HepG2 (cell line): Measurements from ENCODE around the gene TPM1. TPM values are rescaled to one million over a fixed set of nuclear protein-coding genes. Genes with fewer than 3 reads are reported as not detected.

ENCODE experiments used
- EP300 ChIP-seq, 3 experiments: sonication (generic) in 1 of 3; formaldehyde crosslinking in 1 of 3; IDR thresholded peaks; 2 replicates each; pipeline versions ENCODE4 v1.5.1 to v1.6.1; 2011 to 2020; ENCODE audit warnings: low read depth in 2 of 3, low read length in 2 of 3, borderline replicate concordance in 1 of 3, improper control_type of control experiment in 1 of 3, mild to moderate bottlenecking in 1 of 3, missing genetic modification reagents in 1 of 3, moderate library complexity in 1 of 3
- HNRNPH1 ChIP-seq: fragments of 200-400 bp; formaldehyde crosslinking; optimal IDR thresholded peaks from 2 replicates; pipeline ENCODE3; 2017; ENCODE audit warnings: mild to moderate bottlenecking, low read depth, low read length
- HOXA7 ChIP-seq: sonication (generic); formaldehyde crosslinking; IDR thresholded peaks from 2 replicates; pipeline ENCODE4 v1.8.1; 2022; ENCODE audit warnings: mild to moderate bottlenecking, missing genetic modification reagents, moderate library complexity
- MED1 ChIP-seq: sonication (generic); formaldehyde crosslinking; IDR thresholded peaks from 2 replicates; pipeline ENCODE4 v1.4.0; 2020; ENCODE audit warnings: missing genetic modification reagents
- NR1H2 ChIP-seq: sonication (generic); formaldehyde crosslinking; IDR thresholded peaks from 2 replicates; pipeline ENCODE4 v1.8.1; 2022; ENCODE audit warnings: low read depth, missing genetic modification reagents, borderline replicate concordance
- PLRG1 ChIP-seq: fragments of 450-650 bp; conservative IDR thresholded peaks from 2 replicates; pipeline ENCODE4 v1.6.1; 2016
- RFX3 ChIP-seq: IDR thresholded peaks from 2 replicates; pipeline ENCODE4 v1.6.1; 2016; ENCODE audit warnings: missing biosample characterization, missing genetic modification reagents
- SMAD3 ChIP-seq: sonication (generic); formaldehyde crosslinking; IDR thresholded peaks from 2 replicates; pipeline ENCODE4 v1.4.0; 2020; ENCODE audit warnings: missing genetic modification reagents
- SNAI1 ChIP-seq: sonication (generic); formaldehyde crosslinking; IDR thresholded peaks from 2 replicates; pipeline ENCODE4 v1.5.0; 2020; ENCODE audit warnings: mild to moderate bottlenecking, missing genetic modification reagents, borderline replicate concordance
- SNAPC2 ChIP-seq: sonication (generic); formaldehyde crosslinking; IDR thresholded peaks from 2 replicates; pipeline ENCODE4 v1.8.1; 2022; ENCODE audit warnings: mild to moderate bottlenecking, missing genetic modification reagents
- SNAPC5 ChIP-seq: sonication (generic); formaldehyde crosslinking; IDR thresholded peaks from 2 replicates; pipeline ENCODE4 v1.8.1; 2023; ENCODE audit warnings: mild to moderate bottlenecking, missing genetic modification reagents, borderline replicate concordance
- ZNF484 ChIP-seq: sonication (generic); formaldehyde crosslinking; IDR thresholded peaks from 2 replicates; pipeline ENCODE4 v1.5.1; 2020; ENCODE audit warnings: mild to moderate bottlenecking, low read depth, missing genetic modification reagents, borderline replicate concordance
- ZNF567 ChIP-seq: sonication (generic); formaldehyde crosslinking; IDR thresholded peaks from 2 replicates; pipeline ENCODE4 v1.8.1; 2023; ENCODE audit warnings: mild to moderate bottlenecking, missing genetic modification reagents, borderline replicate concordance
- polyA plus RNA-seq, 8 experiments: library from polyadenylated mRNA; depleted of rRNA in 3 of 8; stranded (reverse) in 7 of 8; unstranded in 1 of 8; fragments of >200 nt; fragmentation: Illumina TruSeq in 4 of 8; extraction: Trizol in 4 of 8; gene quantifications; 2 replicates each; pipeline versions ENCODE4 v1.2.1 to v1.2.3, GENCODE V29; 2011 to 2016; ENCODE audit warnings: low read depth in 4 of 8, missing spikeins in 1 of 8, mixed read lengths in 1 of 8; ENCODE audit not compliant: insufficient read depth in 1 of 8
- total RNA-seq, 5 experiments: library from RNA; depleted of rRNA; stranded (reverse); fragments of >200 nt; fragmentation: Illumina TruSeq; extraction: Trizol; gene quantifications; 2 replicates each; pipeline ENCODE4 v1.2.3, GENCODE V29; 2016; ENCODE audit warnings: low read depth in 1 of 5
- TF ChIP-seq, protein P1 (sequence below): sonication (generic); formaldehyde crosslinking; IDR thresholded peaks from 2 replicates; pipeline ENCODE4 v1.5.1; 2020; ENCODE audit warnings: mild to moderate bottlenecking, missing genetic modification reagents, moderate library complexity
- TF ChIP-seq, protein P2 (sequence below): sonication (generic); formaldehyde crosslinking; IDR thresholded peaks from 2 replicates; pipeline ENCODE4 v1.5.0; 2020; ENCODE audit warnings: missing genetic modification reagents
- TF ChIP-seq, protein P3 (sequence below): IDR thresholded peaks from 2 replicates; pipeline ENCODE4 v1.6.1; 2016; ENCODE audit warnings: missing biosample characterization, missing genetic modification reagents, low read depth
- TF ChIP-seq, protein P4 (sequence below): sonication (generic); formaldehyde crosslinking; IDR thresholded peaks from 2 replicates; pipeline ENCODE4 v1.5.0; 2020; ENCODE audit warnings: missing genetic modification reagents
- TF ChIP-seq, protein P5 (sequence below): sonication (generic); formaldehyde crosslinking; IDR thresholded peaks from 2 replicates; pipeline ENCODE4 v1.5.0; 2020; ENCODE audit warnings: missing genetic modification reagents

The TPM1 gene
- total and polyA plus RNA-seq, 2 of the 13 experiments (the other 11 are each of a cell fraction or from before 2014, with no cell fraction given) = 98.9 to 109 TPM

DNA sequence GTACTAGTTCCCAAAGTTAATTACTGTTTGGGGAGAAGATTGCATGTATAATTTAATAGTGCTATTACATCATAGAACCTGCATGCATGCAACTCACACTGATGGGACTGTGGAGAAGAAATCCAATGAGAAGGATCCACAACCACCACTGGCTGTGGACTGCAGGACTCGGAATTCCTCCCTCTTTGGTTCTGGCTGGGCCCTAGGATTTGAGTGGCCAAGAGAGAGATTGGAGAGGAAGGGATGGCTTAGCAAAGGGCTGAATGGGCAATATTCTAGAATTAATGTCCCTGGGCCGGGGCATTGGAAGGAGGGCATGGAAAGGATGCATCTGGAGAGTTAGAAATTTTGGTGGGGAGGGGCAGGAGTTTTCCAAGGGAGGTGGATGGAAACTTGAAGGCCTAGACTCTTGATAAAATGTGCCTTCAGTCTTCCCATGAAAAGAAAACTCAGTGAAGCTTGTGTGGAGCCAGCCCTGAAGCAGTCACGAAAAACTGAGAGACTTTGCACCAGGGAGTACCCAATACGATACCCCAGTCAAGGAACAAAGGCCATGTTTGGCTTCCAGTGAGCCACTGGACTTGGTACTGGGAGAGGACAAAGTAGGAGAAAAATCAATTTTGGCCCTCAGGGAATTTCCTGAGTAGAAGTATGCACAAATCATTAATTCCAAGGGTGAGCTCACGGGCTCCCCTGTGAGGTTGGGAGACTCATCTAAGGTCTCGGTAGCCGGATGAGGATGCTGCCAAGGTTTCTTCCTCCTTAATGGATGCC, 31.4 kb upstream of the TPM1 start (continued):
- no peak for TF ChIP-seq RFX3 (CRISPR knock-in tag)
- no peak for TF ChIP-seq SNAPC5
- TF ChIP-seq, protein P1, sequence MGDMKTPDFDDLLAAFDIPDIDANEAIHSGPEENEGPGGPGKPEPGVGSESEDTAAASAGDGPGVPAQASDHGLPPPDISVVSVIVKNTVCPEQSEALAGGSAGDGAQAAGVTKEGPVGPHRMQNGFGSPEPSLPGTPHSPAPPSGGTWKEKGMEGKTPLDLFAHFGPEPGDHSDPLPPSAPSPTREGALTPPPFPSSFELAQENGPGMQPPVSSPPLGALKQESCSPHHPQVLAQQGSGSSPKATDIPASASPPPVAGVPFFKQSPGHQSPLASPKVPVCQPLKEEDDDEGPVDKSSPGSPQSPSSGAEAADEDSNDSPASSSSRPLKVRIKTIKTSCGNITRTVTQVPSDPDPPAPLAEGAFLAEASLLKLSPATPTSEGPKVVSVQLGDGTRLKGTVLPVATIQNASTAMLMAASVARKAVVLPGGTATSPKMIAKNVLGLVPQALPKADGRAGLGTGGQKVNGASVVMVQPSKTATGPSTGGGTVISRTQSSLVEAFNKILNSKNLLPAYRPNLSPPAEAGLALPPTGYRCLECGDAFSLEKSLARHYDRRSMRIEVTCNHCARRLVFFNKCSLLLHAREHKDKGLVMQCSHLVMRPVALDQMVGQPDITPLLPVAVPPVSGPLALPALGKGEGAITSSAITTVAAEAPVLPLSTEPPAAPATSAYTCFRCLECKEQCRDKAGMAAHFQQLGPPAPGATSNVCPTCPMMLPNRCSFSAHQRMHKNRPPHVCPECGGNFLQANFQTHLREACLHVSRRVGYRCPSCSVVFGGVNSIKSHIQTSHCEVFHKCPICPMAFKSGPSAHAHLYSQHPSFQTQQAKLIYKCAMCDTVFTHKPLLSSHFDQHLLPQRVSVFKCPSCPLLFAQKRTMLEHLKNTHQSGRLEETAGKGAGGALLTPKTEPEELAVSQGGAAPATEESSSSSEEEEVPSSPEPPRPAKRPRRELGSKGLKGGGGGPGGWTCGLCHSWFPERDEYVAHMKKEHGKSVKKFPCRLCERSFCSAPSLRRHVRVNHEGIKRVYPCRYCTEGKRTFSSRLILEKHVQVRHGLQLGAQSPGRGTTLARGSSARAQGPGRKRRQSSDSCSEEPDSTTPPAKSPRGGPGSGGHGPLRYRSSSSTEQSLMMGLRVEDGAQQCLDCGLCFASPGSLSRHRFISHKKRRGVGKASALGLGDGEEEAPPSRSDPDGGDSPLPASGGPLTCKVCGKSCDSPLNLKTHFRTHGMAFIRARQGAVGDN = 0 out of 2 replicates have a peak, but pooled peaks have one; percentile 39
- TF ChIP-seq SNAI1 = peak; percentile 66; the same call in 1 of the 2 replicates
- TF ChIP-seq SMAD3 (CRISPR knock-in tag) = 0 out of 2 replicates have a peak, but pooled peaks have one; percentile 72
- no peak for TF ChIP-seq SNAPC2 (CRISPR knock-in tag)
- TF ChIP-seq NR1H2 (CRISPR knock-in tag) = no peak
- no peak for TF ChIP-seq PLRG1
- TF ChIP-seq MED1 (CRISPR knock-in tag) = peak; percentile 84
- TF ChIP-seq HOXA7 (CRISPR knock-in tag) = no peak
- TF ChIP-seq HNRNPH1 = no peak
- TF ChIP-seq, protein P2, sequence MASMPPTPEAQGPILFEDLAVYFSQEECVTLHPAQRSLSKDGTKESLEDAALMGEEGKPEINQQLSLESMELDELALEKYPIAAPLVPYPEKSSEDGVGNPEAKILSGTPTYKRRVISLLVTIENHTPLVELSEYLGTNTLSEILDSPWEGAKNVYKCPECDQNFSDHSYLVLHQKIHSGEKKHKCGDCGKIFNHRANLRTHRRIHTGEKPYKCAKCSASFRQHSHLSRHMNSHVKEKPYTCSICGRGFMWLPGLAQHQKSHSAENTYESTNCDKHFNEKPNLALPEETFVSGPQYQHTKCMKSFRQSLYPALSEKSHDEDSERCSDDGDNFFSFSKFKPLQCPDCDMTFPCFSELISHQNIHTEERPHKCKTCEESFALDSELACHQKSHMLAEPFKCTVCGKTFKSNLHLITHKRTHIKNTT (CRISPR knock-in tag) = no peak
- TF ChIP-seq, protein P3, sequence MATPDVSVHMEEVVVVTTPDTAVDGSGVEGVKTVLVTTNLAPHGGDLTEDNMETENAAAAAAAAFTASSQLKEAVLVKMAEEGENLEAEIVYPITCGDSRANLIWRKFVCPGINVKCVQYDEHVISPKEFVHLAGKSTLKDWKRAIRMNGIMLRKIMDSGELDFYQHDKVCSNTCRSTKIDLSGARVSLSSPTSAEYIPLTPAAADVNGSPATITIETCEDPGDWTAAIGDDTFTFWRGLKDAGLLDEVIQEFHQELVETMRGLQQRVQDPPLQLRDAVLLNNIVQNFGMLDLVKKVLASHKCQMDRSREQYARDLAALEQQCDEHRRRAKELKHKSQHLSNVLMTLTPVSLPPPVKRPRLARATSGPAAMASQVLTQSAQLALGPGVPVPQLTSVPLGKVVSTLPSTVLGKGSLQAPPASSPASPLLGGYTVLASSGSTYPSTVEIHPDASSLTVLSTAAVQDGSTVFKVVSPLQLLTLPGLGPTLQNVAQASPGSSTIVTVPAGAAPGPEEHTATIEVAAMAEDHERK (CRISPR knock-in tag) = no peak
- peak; percentile 20 to 92; a peak in 2 of 4 replicates for TF ChIP-seq EP300 (IDR thresholded peaks at IDR 0.05; ENCODE audit: low read depth in 2 of 2, low read length in 2 of 2)
- TF ChIP-seq EP300 (CRISPR knock-in tag; IDR thresholded peaks at IDR 0.05; ENCODE audit: borderline replicate concordance) = no peak
- no peak for TF ChIP-seq ZNF567 (CRISPR knock-in tag)
- TF ChIP-seq, protein P4, sequence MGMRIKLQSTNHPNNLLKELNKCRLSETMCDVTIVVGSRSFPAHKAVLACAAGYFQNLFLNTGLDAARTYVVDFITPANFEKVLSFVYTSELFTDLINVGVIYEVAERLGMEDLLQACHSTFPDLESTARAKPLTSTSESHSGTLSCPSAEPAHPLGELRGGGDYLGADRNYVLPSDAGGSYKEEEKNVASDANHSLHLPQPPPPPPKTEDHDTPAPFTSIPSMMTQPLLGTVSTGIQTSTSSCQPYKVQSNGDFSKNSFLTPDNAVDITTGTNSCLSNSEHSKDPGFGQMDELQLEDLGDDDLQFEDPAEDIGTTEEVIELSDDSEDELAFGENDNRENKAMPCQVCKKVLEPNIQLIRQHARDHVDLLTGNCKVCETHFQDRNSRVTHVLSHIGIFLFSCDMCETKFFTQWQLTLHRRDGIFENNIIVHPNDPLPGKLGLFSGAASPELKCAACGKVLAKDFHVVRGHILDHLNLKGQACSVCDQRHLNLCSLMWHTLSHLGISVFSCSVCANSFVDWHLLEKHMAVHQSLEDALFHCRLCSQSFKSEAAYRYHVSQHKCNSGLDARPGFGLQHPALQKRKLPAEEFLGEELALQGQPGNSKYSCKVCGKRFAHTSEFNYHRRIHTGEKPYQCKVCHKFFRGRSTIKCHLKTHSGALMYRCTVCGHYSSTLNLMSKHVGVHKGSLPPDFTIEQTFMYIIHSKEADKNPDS (CRISPR knock-in tag) = peak; percentile 99
- TF ChIP-seq ZNF484 = no peak
- TF ChIP-seq, protein P5, sequence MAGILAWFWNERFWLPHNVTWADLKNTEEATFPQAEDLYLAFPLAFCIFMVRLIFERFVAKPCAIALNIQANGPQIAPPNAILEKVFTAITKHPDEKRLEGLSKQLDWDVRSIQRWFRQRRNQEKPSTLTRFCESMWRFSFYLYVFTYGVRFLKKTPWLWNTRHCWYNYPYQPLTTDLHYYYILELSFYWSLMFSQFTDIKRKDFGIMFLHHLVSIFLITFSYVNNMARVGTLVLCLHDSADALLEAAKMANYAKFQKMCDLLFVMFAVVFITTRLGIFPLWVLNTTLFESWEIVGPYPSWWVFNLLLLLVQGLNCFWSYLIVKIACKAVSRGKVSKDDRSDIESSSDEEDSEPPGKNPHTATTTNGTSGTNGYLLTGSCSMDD (CRISPR knock-in tag) = no peak
